NCI-H2196 (cell line): ENCODE data around the gene ATRNL1.
A peak's percentile ranks its signal among the peaks of the same experiment; 100 is the strongest.
"Not testable (repeated sequence)": the region's sequence is repeated elsewhere in the genome, so short reads cannot be mapped to it uniquely, and the experiment has no call there.

Experiments used
- DNase-seq: peaks from one replicate; lab custom pipeline; 2025; ENCODE audit not compliant: unreplicated experiment; lab: John Stamatoyannopoulos, UW

ATRNL1 gene

DNA sequence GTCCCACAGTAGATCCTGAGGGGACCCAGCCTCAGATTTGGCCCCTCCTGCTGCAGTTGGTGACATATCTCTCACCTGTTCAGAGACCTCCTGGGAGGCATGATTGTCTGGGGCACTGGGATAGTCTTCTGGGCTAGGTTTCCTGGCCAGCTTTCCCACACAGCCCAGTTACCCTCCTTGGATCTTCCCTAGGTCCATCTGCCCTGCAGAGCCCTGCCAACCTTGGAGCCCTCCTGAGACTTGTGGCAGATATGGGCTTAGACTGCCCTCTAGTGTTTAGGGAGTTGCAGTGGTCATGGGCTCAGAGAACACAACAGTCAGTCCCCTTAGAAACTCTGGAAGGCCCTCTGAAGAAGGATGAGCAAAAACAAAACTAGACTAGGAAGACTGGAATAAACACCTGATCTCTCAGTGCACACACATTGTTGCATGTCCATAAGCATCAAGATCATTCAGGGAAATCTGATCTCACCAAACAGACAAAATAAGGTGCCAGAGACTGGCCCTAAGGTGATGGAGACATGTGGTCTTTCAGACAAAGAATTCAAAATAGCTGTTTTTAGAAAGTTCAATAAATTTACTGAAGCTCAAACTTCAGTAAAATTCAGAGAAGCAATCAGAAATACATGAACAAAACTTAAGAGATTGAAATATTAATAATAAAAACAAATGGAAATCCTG, 324.6 kb downstream of the ATRNL1 start:
- DNase-seq: no peak

DNA sequence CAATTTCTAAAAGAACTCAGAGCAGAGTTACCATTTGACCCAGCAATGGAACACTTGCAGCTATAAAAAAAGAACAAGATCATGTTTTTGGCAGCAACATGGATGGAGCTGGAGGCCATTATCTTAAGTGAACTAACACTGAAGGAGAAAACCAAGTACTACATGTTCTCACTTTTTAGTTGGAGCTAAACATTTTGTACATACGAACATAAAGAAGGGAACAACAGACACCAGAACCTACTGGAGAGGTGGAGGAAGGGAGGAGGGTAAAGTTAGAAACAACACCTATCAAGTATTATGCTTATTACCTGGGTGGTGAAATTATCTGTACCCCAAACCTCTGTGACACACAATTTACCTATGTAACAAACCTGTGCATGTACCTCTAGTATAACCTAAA, 329.5 kb downstream of the ATRNL1 start:
- DNase-seq: no peak

DNA sequence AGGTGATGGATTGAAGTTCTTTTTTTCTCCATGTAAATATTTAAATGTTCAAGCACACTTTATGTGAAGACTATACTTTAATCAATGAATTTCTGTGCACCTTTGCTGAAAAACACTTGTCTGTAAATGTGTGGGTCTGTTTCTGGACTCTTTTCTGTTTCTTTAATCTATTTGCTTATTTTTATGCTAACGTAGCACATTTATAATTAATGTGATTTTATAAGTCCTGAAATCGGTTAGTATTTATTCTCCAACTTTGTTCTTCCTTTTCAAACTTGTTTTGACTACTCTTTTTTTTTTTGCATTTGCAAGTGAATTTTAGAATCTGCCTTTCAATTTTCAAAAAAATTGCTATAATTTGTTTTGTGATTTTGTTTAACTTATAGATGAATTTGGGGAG, 334.4 kb downstream of the ATRNL1 start:
- no peak for DNase-seq

DNA sequence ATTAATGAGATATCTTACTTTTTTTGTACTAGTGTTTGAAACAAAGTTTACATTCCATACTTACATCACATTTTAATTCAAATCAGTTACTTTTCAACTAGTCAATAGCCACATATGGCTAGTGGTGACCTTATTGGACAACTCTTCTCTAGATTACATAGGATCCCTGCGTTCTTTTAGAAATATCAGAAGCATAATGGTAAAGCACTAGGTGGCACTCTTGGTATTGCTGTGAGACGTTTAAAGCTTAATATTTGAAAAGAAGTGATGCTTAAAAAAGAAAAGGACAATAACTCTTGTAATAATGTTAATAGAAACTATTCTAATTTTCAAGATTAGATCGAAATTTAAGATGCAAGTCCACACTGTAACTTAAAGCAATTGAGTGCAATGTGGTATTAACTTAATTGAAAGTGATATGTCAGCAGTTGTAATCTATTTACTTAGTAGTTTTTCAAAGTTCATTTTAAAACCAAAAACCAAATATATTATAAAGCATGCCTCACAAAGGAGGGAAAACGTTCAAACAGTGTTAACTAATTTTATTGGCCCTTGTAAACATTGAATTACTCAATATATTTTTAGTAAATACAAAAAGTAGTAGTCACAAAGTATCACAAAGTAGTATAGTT, 339.1 kb downstream of the ATRNL1 start:
- peak; percentile 4 for DNase-seq

DNA sequence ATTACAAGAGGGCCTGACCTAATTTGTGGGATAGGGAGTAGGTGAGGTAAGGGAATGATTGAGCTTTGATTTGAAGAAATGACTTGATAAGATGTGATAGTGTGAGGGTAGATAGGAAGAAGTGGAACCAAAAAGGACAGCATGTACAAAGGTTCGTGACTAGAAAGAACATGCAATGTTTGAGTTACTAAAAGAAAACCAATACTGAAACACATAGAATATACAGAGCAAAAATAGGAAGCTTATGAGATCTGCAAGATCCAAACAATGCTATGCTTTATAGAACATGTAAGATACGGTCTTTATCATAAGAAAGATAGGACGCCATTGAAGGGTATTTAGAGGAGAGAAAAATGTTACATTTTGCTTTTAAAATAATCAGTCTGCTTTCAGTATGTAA, 343.8 kb downstream of the ATRNL1 start:
- DNase-seq: no peak

DNA sequence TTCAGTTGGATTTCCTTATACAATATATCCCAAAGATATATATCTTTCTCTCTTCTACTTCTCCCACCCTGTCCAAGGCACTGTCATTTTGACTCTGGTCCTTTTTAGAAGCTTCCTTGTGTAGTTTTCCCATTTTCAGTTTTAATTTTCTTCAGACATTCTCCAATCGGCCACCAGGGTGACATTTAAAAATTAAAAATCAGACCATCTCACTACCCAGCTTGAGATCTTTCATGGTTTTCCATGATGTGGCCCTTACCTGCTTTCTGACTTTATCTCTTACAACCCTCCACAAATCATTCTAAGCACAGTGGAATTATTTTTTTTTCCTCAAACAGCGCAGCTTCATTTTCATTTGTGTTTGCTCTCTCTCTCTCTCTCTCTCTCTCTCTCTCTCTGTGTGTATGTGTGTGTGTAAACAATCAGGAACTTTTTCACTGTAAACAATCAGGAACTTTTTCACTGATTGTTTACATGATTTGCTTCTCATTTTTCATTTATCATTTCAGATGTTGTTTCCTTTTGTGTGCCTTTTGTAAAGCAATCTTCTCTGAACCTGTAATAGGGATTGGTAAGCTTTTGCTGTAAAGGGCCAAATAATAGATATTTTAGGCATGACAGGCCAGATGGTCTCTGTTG, 348.9 kb downstream of the ATRNL1 start:
- no peak for DNase-seq

DNA sequence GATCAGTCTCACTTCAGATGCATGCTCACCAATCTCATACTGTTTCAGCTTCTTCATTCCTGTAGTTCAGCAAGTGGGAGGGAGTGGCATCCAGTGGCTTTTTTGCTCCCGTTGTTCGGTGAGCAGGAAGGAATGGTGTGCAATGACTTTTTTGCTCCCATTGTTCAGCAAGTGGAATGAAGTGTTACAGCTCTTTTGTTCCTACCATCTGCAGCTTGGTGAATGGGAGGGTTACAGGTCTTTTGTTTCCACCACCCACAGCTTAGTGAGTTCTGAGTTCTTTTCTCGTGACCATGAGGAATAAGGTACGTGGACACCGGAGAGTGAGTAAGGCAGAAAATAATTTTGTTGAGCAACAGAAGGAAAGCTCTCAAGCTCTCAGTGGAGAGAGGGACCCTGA, 363.6 kb downstream of the ATRNL1 start:
- DNase-seq: no peak

DNA sequence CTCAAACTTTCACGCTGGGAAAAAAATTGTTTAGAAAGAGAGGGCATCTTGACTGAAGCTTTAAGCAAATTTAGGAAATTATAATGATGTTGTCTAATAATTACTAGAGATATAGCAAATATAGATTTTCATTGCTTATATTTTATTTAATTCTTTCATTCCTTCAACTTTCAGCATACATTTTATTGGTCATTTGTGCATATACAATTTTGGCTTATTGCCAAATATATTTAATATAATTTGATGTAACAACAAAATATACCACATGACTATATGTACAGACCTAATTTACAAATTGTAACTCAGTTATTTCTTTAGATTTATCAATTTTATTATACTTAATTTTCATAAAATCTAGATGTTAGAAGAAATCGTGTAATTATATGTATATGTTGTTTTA, 390.1 kb downstream of the ATRNL1 start:
- no peak for DNase-seq

DNA sequence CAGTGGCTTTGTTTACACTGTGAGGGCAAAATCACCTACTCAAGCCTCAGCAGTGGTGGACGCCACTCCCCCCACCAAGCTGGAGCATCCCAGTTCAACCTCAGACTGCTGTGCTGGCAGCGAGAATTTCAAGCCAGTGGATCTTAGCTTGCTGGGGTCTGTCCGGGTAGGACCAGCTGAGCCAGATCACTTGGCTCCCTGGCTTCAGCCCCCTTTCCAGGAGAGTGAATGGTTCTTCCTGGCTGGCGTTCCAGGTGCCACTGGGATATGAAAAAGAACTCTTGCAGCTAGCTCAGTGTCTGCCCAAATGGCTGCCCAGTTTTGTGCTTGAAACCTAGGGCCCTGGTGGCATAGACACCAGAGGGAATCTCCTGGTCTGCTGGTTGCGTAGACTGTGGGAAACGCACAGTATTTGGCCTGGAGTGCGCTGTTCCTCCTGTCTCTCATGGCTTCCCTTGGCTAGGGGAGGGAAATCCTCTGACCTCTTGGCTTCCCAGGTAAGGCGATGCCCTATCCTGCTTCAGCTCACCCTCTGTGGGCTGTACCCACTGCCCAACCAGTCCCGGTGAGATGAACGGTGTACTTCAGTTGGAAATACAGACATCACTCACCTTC, 398.5 kb downstream of the ATRNL1 start:
- no peak for DNase-seq

DNA sequence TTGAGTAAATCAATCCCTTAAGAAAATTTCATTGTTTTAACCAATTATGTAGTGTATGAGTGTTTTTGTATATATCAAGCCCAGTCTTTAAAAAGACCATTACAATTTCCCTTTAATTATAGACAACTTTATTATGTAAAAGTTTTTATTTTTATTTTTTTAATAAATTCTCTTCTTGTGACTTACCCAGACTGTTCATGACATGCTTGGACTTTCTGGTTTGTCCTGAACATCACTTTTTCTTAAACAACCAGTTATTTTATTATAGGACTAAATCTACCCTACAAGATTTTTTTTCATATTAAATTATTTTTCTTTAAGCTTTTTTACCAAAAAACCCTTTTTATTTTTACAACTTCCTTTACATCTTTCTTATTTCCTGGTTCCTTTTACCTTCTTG, 410.4 kb downstream of the ATRNL1 start:
- DNase-seq: no peak

DNA sequence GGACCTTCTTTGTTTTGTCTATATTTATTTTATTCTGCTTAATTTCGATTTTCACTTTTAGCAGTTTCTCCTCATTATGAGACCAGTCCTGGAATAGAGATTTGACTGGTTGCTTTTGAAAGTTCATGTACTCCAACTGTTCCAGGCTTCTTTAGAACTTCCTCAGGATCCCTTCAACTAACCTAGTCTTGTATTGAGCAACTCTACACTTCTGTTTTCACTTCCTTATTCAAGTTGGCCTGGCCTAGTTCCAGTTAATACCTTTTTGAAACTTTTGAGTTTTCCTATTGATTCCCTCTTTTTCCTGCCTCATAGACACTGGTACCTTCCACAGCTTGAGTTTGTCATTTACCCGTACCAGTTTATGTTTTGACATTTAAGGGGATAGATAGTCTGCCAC, 421.7 kb downstream of the ATRNL1 start:
- no peak for DNase-seq

DNA sequence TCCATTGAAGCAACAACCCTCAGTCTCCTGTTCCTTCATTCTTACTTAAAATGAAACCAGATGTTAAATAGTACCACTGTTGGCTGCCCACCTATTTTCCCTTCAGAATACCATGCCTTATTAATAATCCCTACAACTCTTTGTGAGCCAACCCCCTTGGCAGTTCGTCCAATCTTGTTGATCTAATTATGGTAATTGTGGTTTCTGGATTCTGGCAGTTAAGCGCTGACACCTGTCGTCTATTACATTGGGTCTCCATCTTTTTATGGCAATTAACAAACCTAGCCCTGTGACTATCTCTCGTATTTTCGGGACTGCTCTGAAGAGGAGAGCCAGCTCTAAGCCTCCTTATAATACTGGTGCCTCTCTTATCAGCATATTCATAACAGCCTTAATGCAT, 432.0 kb downstream of the ATRNL1 start:
- DNase-seq: no peak

DNA sequence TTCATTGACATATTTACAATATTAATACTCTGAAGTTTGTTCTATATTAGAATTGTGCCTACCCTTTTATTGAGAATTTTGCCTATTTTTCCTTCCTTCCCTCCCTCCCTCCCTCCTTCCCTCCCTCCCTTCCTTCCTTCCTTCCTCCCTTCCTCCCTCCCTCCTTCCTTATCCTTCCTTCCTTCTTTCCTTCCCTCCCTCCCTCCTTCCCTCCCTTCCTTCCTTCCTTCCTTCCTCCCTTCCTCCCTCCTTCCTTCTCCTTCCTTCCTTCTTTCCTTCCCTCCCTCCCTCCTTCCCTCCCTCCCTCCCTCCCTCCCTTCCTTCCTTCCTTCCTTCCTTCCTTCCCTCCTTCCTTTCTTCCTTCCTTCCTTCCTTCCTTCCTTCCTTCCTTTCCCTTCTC, 434.5 kb downstream of the ATRNL1 start:
- DNase-seq: not testable (repeated sequence)

DNA sequence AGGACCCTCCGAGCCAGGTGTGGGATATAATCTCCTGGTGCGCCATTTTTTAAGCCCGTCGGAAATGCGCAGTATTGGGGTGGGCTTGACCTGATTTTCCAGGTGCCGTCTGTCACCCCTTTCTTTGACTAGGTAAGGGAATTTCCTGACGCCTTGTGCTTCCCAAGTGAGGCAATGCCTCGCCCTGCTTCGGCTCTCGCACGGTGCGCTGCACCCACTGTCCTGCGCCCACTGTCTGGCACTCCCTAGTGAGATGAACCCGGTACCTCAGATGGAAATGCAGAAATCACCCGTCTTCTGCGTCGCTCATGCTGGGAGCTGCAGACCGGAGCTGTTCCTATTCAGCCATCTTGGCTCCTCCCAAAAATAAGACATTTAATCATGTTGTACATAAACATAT, 443.2 kb downstream of the ATRNL1 start:
- not testable (repeated sequence) for DNase-seq

DNA sequence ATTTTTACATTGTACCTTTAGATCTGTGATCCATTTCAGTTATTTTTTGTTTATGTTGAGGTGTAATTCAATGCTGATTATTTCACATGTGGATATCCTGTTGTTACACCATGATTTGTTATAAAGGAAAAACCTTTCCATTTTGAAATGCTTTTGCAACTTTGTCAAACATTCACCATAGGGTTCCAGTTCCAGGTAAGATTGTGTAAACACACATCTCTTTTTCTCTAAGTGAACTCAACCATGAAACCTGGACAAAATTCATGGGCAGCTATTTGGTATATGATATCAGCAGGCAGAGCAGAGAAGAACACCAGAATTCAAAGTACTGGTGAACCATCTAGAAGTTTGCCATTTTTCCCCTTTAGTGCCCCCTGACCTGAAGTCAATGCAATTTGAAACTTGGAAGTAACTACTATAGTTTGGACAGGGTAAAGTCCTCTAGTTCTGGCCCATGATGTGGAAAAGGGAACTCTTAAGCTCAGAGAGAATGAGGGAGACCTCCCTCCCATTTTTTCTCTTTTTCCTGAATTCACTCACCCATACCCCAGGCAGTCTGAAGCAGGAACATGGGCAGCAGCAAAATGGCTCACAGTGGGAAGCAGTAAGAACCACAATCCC, 446.1 kb downstream of the ATRNL1 start:
- DNase-seq: no peak

DNA sequence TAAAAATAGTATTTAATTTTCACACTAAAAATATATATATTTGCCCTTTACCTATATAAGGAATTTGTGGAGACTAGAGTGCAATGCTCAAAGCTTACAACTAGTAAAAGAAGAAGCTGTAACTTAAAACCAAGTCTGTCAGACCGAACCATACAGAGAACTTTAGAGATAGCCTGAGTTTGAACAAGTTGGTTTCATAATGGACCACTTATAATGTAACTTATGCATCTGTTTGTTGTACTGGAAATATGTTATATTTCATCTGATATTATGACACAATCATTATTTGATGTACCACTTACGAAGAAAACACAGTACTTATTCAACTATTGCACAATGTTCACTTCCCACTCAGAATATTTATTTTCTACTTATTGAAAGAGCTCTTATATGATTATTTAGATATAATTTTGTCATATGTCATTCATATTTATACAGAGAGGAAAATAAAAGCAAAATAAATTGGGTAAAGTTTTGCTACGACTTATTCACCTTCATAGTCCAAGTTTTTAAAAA, 462.8 kb downstream of the ATRNL1 start:
- DNase-seq: no peak

DNA sequence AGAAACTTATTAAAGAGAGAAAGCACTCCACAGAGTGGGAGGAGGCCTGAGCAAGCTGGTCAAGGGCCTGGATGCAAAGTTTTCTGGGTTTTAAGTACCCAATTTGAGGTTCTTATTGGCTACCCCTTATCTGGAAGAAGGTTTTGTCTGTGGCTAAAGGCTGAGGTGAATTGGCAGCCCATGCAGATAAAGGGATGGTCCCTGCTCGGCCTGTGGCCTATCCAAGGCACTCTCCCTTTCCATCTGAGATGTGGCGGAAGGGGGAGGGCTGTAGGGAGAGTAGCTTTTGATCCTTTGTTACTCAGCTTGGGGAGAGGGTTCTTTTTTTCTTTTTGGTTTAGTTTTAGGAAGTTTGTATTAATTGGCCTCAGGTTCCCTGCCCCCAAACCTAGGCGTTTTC, 465.1 kb downstream of the ATRNL1 start:
- DNase-seq: no peak

DNA sequence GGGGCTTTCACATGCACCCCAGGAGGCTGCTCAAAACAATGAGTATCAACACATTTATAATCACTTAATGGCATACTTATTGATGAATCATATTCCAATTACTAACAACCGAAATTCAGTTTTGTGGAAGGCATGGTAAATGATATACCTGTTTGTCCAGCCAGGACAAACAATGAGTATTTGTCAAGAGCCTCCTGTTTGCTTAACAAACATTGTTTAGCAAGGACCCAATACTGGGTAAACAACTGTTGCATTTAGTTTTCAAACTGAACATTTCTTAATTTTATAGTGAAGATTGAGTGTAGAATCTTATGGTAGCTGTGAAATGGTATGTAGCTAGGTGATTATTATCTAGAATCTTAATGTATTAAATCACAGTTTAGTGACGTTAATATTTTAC, 473.7 kb downstream of the ATRNL1 start:
- DNase-seq: no peak

DNA sequence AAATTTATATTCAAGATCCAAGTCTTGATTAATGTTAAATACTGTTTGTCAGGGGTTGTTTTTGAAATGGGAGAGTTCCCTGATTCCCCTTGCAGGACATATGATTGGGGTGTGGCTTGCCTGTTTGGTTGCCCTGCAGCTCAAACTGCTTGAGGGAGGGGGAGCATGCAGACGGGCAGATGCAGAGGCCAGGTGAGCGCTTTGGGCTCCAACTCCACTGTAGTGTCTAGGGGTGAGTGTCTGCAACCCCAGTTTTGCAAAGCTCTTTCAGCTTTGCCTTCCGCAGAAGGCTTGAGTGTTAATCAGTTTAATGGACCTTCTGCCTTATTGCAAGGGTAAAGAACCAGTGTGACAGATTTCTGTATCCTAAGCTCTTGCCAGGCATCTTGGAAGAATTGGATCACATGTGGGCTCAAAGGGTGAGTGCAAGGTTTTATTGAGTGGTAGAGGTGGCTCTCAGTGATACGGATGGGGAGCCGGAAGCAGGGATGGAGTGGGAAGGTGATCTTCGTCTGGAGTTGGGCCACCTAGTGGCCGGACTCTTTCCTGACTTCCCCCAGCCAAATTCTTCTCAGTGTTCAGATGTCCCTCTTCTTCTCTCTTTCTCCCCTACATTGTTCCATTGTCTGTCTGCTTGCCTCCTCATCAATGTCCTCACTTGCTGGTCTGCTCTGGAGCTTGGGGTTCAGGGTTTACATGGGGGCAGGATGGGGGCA, 479.7 kb downstream of the ATRNL1 start:
- no peak for DNase-seq

DNA sequence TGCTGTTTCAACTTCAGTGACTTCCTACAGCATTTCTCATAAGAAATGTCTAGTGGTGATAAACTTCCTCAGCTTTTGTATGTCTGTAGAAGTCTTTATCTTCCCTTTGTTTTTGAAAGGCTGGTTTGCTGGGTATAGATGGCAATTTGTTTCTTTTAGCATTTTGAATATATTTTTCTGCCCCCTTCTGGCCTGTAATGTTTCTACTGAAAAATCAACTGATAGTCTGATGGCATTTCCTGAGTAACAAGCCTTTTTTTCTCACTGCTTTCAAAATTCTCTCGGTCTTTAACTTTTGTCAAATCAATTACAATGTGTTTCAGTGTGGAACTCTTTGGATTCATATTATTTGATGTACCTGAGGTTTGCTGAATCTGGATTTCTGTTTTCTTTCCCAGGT, 487.1 kb downstream of the ATRNL1 start:
- DNase-seq: no peak

DNA sequence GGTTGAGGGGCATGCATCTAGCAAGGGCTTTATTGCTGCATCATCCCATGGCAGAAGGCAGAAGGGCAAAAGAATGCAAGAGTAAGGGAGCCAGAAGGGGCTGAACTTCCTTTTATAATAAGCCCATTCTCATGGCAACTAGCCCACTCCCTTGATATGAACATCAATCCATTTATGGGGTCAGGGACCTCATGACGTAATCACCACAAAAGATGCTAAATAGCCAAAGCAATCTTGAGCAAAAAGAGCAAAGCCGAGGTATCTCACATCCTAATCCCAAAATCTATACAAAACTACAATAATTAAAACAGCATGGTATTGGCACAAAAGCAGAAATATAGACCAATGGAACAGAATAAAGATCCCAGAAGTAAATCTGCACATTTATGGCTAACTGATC, 499.9 kb downstream of the ATRNL1 start:
- no peak for DNase-seq
